HepG2 (cell line): Measurements from ENCODE around the gene ATP6V1G2. TPM values are rescaled to one million over a fixed set of nuclear protein-coding genes. Genes with fewer than 3 reads are reported as not detected.

Experiments used
- AGO1 ChIP-seq: fragments of 200-400 bp; formaldehyde crosslinking; IDR thresholded peaks from 2 replicates; pipeline ENCODE4 v1.6.1; 2017; ENCODE audit warnings: mild to moderate bottlenecking, low read depth, low read length, moderate library complexity; ENCODE audit not compliant: poor library complexity, severe bottlenecking
- GABPB1 ChIP-seq: IDR thresholded peaks from 2 replicates; pipeline ENCODE4 v1.6.1; 2016; ENCODE audit warnings: mild to moderate bottlenecking, missing genetic modification reagents, moderate library complexity, missing compliant biosample characterization
- MXD3 ChIP-seq: IDR thresholded peaks from 2 replicates; pipeline ENCODE4 v1.6.1; 2016; ENCODE audit warnings: mild to moderate bottlenecking, missing biosample characterization, missing genetic modification reagents
- PHF8 ChIP-seq: sonication (generic); formaldehyde crosslinking; IDR thresholded peaks from 2 replicates; pipeline ENCODE4 v1.5.0; 2020; ENCODE audit warnings: missing genetic modification reagents
- POGZ ChIP-seq: sonication (generic); formaldehyde crosslinking; IDR thresholded peaks from 2 replicates; pipeline ENCODE4 v1.4.0; 2020; ENCODE audit warnings: mild to moderate bottlenecking, missing genetic modification reagents
- TBX2 ChIP-seq: sonication (generic); formaldehyde crosslinking; IDR thresholded peaks from 2 replicates; pipeline ENCODE4 v1.5.0; 2020; ENCODE audit warnings: missing genetic modification reagents, mild to moderate bottlenecking, borderline replicate concordance
- ZBTB7B ChIP-seq: sonication (generic); formaldehyde crosslinking; IDR thresholded peaks from 2 replicates; pipeline ENCODE4 v1.4.0; 2020; ENCODE audit warnings: missing genetic modification reagents
- ZFP82 ChIP-seq: sonication (generic); formaldehyde crosslinking; IDR thresholded peaks from 2 replicates; pipeline ENCODE4 v1.5.1; 2020; ENCODE audit warnings: mild to moderate bottlenecking, missing genetic modification reagents, borderline replicate concordance
- ZFP91 ChIP-seq: sonication (generic); formaldehyde crosslinking; IDR thresholded peaks from 2 replicates; pipeline ENCODE4 v1.9.0; 2022; ENCODE audit warnings: missing genetic modification reagents, mild to moderate bottlenecking, borderline replicate concordance
- ZNF432 ChIP-seq: sonication (generic); formaldehyde crosslinking; IDR thresholded peaks from 2 replicates; pipeline ENCODE4 v1.5.0; 2020; ENCODE audit warnings: missing genetic modification reagents, mild to moderate bottlenecking, borderline replicate concordance
- ZNF598 ChIP-seq: sonication (generic); formaldehyde crosslinking; IDR thresholded peaks from 2 replicates; pipeline ENCODE4 v1.5.1; 2020; ENCODE audit warnings: mild to moderate bottlenecking, missing genetic modification reagents, borderline replicate concordance
- ZNF678 ChIP-seq: sonication (generic); formaldehyde crosslinking; IDR thresholded peaks from 2 replicates; pipeline ENCODE4 v1.4.0; 2020; ENCODE audit warnings: mild to moderate bottlenecking, missing genetic modification reagents
- ZNF687 ChIP-seq: sonication (generic); formaldehyde crosslinking; IDR thresholded peaks from 2 replicates; pipeline ENCODE4 v1.5.1; 2020; ENCODE audit warnings: mild to moderate bottlenecking, missing genetic modification reagents, moderate library complexity
- polyA plus RNA-seq, 8 experiments: library from polyadenylated mRNA; depleted of rRNA in 3 of 8; stranded (reverse) in 7 of 8; unstranded in 1 of 8; fragments of >200 nt; fragmentation: Illumina TruSeq in 4 of 8; extraction: Trizol in 4 of 8; gene quantifications; 2 replicates each; pipeline versions ENCODE4 v1.2.1 to v1.2.3, GENCODE V29; 2011 to 2016; ENCODE audit warnings: low read depth in 4 of 8, missing spikeins in 1 of 8, mixed read lengths in 1 of 8; ENCODE audit not compliant: insufficient read depth in 1 of 8
- total RNA-seq, 5 experiments: library from RNA; depleted of rRNA; stranded (reverse); fragments of >200 nt; fragmentation: Illumina TruSeq; extraction: Trizol; gene quantifications; 2 replicates each; pipeline ENCODE4 v1.2.3, GENCODE V29; 2016; ENCODE audit warnings: low read depth in 1 of 5
- TF ChIP-seq, protein P1 (sequence below): sonication (generic); formaldehyde crosslinking; conservative IDR thresholded peaks from 2 replicates; pipeline ENCODE4 v1.8.0; 2022; ENCODE audit warnings: low read depth, missing genetic modification reagents
- TF ChIP-seq, protein P2 (sequence below): sonication (generic); formaldehyde crosslinking; IDR thresholded peaks from 2 replicates; pipeline ENCODE4 v1.4.0; 2020; ENCODE audit warnings: mild to moderate bottlenecking, missing genetic modification reagents

ATP6V1G2 gene
- total and polyA plus RNA-seq, 2 of the 13 experiments (the other 11 are each of a cell fraction or from before 2014, with no cell fraction given), result 0.27 to 0.83 TPM

GRCh38 chr6:31497531-31498476, 48.6 kb downstream of the ATP6V1G2 start, which contains the start of gene MICB (continued):
- TF ChIP-seq ZFP82 (CRISPR knock-in tag), result 0 out of 2 replicates have a peak, but pooled peaks have one; percentile 52
- TF ChIP-seq ZNF432 (CRISPR knock-in tag), result no peak
- TF ChIP-seq ZFP91 (CRISPR knock-in tag), result peak; percentile 54; the same call in 1 of the 2 replicates
- TF ChIP-seq PHF8, result peak; percentile 69
- TF ChIP-seq, protein P1, sequence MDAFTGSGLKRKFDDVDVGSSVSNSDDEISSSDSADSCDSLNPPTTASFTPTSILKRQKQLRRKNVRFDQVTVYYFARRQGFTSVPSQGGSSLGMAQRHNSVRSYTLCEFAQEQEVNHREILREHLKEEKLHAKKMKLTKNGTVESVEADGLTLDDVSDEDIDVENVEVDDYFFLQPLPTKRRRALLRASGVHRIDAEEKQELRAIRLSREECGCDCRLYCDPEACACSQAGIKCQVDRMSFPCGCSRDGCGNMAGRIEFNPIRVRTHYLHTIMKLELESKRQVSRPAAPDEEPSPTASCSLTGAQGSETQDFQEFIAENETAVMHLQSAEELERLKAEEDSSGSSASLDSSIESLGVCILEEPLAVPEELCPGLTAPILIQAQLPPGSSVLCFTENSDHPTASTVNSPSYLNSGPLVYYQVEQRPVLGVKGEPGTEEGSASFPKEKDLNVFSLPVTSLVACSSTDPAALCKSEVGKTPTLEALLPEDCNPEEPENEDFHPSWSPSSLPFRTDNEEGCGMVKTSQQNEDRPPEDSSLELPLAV (CRISPR knock-in tag), result no peak
- TF ChIP-seq, protein P2, sequence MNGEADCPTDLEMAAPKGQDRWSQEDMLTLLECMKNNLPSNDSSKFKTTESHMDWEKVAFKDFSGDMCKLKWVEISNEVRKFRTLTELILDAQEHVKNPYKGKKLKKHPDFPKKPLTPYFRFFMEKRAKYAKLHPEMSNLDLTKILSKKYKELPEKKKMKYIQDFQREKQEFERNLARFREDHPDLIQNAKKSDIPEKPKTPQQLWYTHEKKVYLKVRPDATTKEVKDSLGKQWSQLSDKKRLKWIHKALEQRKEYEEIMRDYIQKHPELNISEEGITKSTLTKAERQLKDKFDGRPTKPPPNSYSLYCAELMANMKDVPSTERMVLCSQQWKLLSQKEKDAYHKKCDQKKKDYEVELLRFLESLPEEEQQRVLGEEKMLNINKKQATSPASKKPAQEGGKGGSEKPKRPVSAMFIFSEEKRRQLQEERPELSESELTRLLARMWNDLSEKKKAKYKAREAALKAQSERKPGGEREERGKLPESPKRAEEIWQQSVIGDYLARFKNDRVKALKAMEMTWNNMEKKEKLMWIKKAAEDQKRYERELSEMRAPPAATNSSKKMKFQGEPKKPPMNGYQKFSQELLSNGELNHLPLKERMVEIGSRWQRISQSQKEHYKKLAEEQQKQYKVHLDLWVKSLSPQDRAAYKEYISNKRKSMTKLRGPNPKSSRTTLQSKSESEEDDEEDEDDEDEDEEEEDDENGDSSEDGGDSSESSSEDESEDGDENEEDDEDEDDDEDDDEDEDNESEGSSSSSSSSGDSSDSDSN (CRISPR knock-in tag), result 0 out of 2 replicates have a peak, but pooled peaks have one; percentile 18
- TF ChIP-seq TBX2 (CRISPR knock-in tag), result peak; percentile 42
- peak; percentile 20; the same call in 1 of the 2 replicates for TF ChIP-seq ZNF598
- TF ChIP-seq GABPB1 (CRISPR knock-in tag), result peak; percentile 75
- TF ChIP-seq POGZ (CRISPR knock-in tag), result peak; percentile 46; the same call in 1 of the 2 replicates
- TF ChIP-seq AGO1, result peak; percentile 36
- TF ChIP-seq ZBTB7B, result peak; percentile 91
- peak; percentile 88 for TF ChIP-seq ZNF687
- 0 out of 2 replicates have a peak, but pooled peaks have one; percentile 59 for TF ChIP-seq MXD3 (CRISPR knock-in tag)
- TF ChIP-seq ZNF678, result 0 out of 2 replicates have a peak, but pooled peaks have one; percentile 53
